ENCODE measurements around the gene PLXNA2. TPM values are rescaled to one million over a fixed set of nuclear protein-coding genes. Genes with fewer than 3 reads are reported as not detected.

The PLXNA2 gene
- total RNA-seq, 1 experiment from 2014 or later: 5.3 TPM

- Histone ChIP-seq H3K4me3 (ENCODE audit: insufficient read depth, low read depth, low read length) (no peak overlapping the region), H3K36me3 (replicated peaks; ENCODE audit: control insufficient read depth, insufficient read depth, low read length) (no peaks in the 10 kb centered on the region), H3K27me3 (ENCODE audit: control insufficient read depth, insufficient read depth, low read length) (no peaks in the 10 kb centered on the region; the same call in 1 of the 2 replicates)
- no peak for DNase-seq
These were observed 183.1 kb downstream of the PLXNA2 start for GRCh38 chr1:208061118-208061517.

GRCh38 chr1:208060215-208060869, 183.8 kb downstream of the PLXNA2 start:
- Histone ChIP-seq H3K36me3 (replicated peaks; ENCODE audit: control insufficient read depth, insufficient read depth, low read length) (no peaks in the 10 kb centered on the region), H3K27me3 (ENCODE audit: control insufficient read depth, insufficient read depth, low read length) (no peaks in the 10 kb centered on the region; the same call in 1 of the 2 replicates), H3K4me3 (ENCODE audit: insufficient read depth, low read depth, low read length) (no peak overlapping the region)

GRCh38 chr1:208059409-208060001, 184.7 kb downstream of the PLXNA2 start:
- Histone ChIP-seq H3K27me3 (ENCODE audit: control insufficient read depth, insufficient read depth, low read length) (no peaks in the 10 kb centered on the region; the same call in 1 of the 2 replicates), H3K36me3 (replicated peaks; ENCODE audit: control insufficient read depth, insufficient read depth, low read length) (no peaks in the 10 kb centered on the region), H3K4me3 (ENCODE audit: insufficient read depth, low read depth, low read length) (no peak overlapping the region)
- no peak for DNase-seq

More at GRCh38 chr1:208060215-208060869, 183.8 kb downstream of the PLXNA2 start:
- peak; percentile 32 for DNase-seq

- Histone ChIP-seq H3K27me3 (ENCODE audit: control insufficient read depth, insufficient read depth, low read length) (no peaks in the 10 kb centered on the region; the same call in 1 of the 2 replicates), H3K36me3 (replicated peaks; ENCODE audit: control insufficient read depth, insufficient read depth, low read length) (no peaks in the 10 kb centered on the region), H3K4me3 (ENCODE audit: insufficient read depth, low read depth, low read length) (no peak overlapping the region)
- no peak for DNase-seq
These were observed 185.4 kb downstream of the PLXNA2 start for GRCh38 chr1:208058756-208059155.

GRCh38 chr1:208058267-208058666, 185.9 kb downstream of the PLXNA2 start:
- no peaks in the 10 kb centered on the region; the same call in 1 of the 2 replicates for H3K27me3 ChIP-seq (ENCODE audit: control insufficient read depth, insufficient read depth, low read length)
- no peaks in the 10 kb centered on the region for H3K36me3 ChIP-seq (replicated peaks; ENCODE audit: control insufficient read depth, insufficient read depth, low read length)
- DNase-seq: no peak
- H3K4me3 ChIP-seq (ENCODE audit: insufficient read depth, low read depth, low read length): no peak overlapping the region

GRCh38 chr1:208057056-208057455, 187.1 kb downstream of the PLXNA2 start:
- Histone ChIP-seq H3K36me3 (replicated peaks; ENCODE audit: control insufficient read depth, insufficient read depth, low read length) (no peaks in the 10 kb centered on the region), H3K4me3 (ENCODE audit: insufficient read depth, low read depth, low read length) (no peak overlapping the region), H3K27me3 (ENCODE audit: control insufficient read depth, insufficient read depth, low read length) (no peaks in the 10 kb centered on the region; the same call in 1 of the 2 replicates)
- DNase-seq: no peak

GRCh38 chr1:208055535-208055934, 188.6 kb downstream of the PLXNA2 start:
- Histone ChIP-seq H3K4me3 (ENCODE audit: insufficient read depth, low read depth, low read length) (no peak overlapping the region), H3K27me3 (ENCODE audit: control insufficient read depth, insufficient read depth, low read length) (no peaks in the 10 kb centered on the region; the same call in 1 of the 2 replicates), H3K36me3 (replicated peaks; ENCODE audit: control insufficient read depth, insufficient read depth, low read length) (no peaks in the 10 kb centered on the region)
- no peak for DNase-seq

GRCh38 chr1:208054911-208055379, 189.2 kb downstream of the PLXNA2 start:
- Histone ChIP-seq H3K36me3 (replicated peaks; ENCODE audit: control insufficient read depth, insufficient read depth, low read length) (no peaks in the 10 kb centered on the region), H3K27me3 (ENCODE audit: control insufficient read depth, insufficient read depth, low read length) (no peaks in the 10 kb centered on the region; the same call in 1 of the 2 replicates), H3K4me3 (ENCODE audit: insufficient read depth, low read depth, low read length) (no peak overlapping the region)
- DNase-seq: no peak

GRCh38 chr1:208054485-208054884, 189.7 kb downstream of the PLXNA2 start:
- Histone ChIP-seq H3K36me3 (replicated peaks; ENCODE audit: control insufficient read depth, insufficient read depth, low read length) (no peaks in the 10 kb centered on the region), H3K27me3 (ENCODE audit: control insufficient read depth, insufficient read depth, low read length) (no peaks in the 10 kb centered on the region; the same call in 1 of the 2 replicates), H3K4me3 (ENCODE audit: insufficient read depth, low read depth, low read length) (no peak overlapping the region)
- no peak for DNase-seq

GRCh38 chr1:208053661-208054060, 190.5 kb downstream of the PLXNA2 start:
- no peak overlapping the region for H3K4me3 ChIP-seq (ENCODE audit: insufficient read depth, low read depth, low read length)
- H3K36me3 ChIP-seq (replicated peaks; ENCODE audit: control insufficient read depth, insufficient read depth, low read length): no peaks in the 10 kb centered on the region
- no peak for DNase-seq
- H3K27me3 ChIP-seq (ENCODE audit: control insufficient read depth, insufficient read depth, low read length): no peaks in the 10 kb centered on the region; the same call in 1 of the 2 replicates

- H3K4me3 ChIP-seq (ENCODE audit: insufficient read depth, low read depth, low read length): no peak overlapping the region
- H3K36me3 ChIP-seq (replicated peaks; ENCODE audit: control insufficient read depth, insufficient read depth, low read length): no peaks in the 10 kb centered on the region
- H3K27me3 ChIP-seq (ENCODE audit: control insufficient read depth, insufficient read depth, low read length): no peaks in the 10 kb centered on the region; the same call in 1 of the 2 replicates
- no peak for DNase-seq
These were observed 191.2 kb downstream of the PLXNA2 start for GRCh38 chr1:208052926-208053407.

GRCh38 chr1:208052135-208052534, 192.0 kb downstream of the PLXNA2 start:
- DNase-seq: no peak
- Histone ChIP-seq H3K36me3 (replicated peaks; ENCODE audit: control insufficient read depth, insufficient read depth, low read length) (no peaks in the 10 kb centered on the region), H3K27me3 (ENCODE audit: control insufficient read depth, insufficient read depth, low read length) (no peaks in the 10 kb centered on the region), H3K4me3 (ENCODE audit: insufficient read depth, low read depth, low read length) (no peak overlapping the region)

- DNase-seq: no peak
- Histone ChIP-seq H3K4me3 (ENCODE audit: insufficient read depth, low read depth, low read length) (no peak overlapping the region), H3K27me3 (ENCODE audit: control insufficient read depth, insufficient read depth, low read length) (no peaks in the 10 kb centered on the region), H3K36me3 (replicated peaks; ENCODE audit: control insufficient read depth, insufficient read depth, low read length) (no peaks in the 10 kb centered on the region)
These were observed 192.5 kb downstream of the PLXNA2 start for GRCh38 chr1:208051651-208052050.

GRCh38 chr1:208048904-208049303, 195.3 kb downstream of the PLXNA2 start:
- H3K36me3 ChIP-seq (replicated peaks; ENCODE audit: control insufficient read depth, insufficient read depth, low read length): no peaks in the 10 kb centered on the region
- no peaks in the 10 kb centered on the region for H3K27me3 ChIP-seq (ENCODE audit: control insufficient read depth, insufficient read depth, low read length)
- no peak for DNase-seq
- no peak overlapping the region for H3K4me3 ChIP-seq (ENCODE audit: insufficient read depth, low read depth, low read length)

- no peaks in the 10 kb centered on the region for H3K36me3 ChIP-seq (replicated peaks; ENCODE audit: control insufficient read depth, insufficient read depth, low read length)
- no peak for DNase-seq
- H3K4me3 ChIP-seq (ENCODE audit: insufficient read depth, low read depth, low read length): no peak overlapping the region
- no peaks in the 10 kb centered on the region for H3K27me3 ChIP-seq (ENCODE audit: control insufficient read depth, insufficient read depth, low read length)
These were observed 196.2 kb downstream of the PLXNA2 start for GRCh38 chr1:208047975-208048374.
